GM18951 (cell line): ENCODE measurements around the gene RPL7L1.

Experiments
- POLR2A ChIP-seq: IDR thresholded peaks from 4 replicates; pipeline ENCODE4 v1.6.1; 2011; ENCODE audit warnings: mild to moderate bottlenecking; ENCODE audit not compliant: insufficient read length, insufficient read depth; ENCODE audit errors: extremely low read depth
- in situ Hi-C: fragments of 300-500 bp; cut with MboI; formaldehyde crosslinking; loops from one replicate; pipeline ENCODE4 v1.12.0; 2022; ENCODE audit warnings: low sequenced_read_pairs, mixed read lengths, inconsistent platforms; ENCODE audit not compliant: unreplicated experiment

The RPL7L1 gene

GRCh38 chr6:42879372-42880239 lies at the start of gene RPL7L1:
Gene RPL7L1, plus strand, starts transcription at chr6:42879616. Its CDS starts 295 bp downstream, at chr6:42879911.
- in situ Hi-C loops: loop anchor here (10.0 kb wide), 1 partner anchor 215 kb away; no protein-coding TSS in a partner anchor
- TF ChIP-seq POLR2A: peak; percentile 77

DNA sequence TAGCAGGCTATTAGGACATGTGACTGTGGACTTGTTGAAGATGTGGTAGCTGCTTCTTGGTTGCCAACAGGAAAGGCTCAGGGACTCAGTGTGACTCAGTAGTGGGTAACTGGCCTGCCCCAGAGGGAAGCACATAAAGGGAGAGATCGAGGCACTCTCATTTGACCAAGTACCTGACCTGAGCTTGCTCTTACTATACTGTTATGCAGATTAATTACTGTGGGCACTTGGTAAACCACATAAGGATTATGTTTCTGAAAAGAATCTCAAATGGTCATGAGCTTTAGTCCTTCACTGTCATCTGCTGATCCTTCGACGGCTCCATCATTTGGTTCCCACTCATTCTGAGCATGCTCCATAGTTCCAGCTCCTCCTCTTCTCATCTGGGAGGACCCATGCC lies 48.2 kb upstream of the RPL7L1 start:
- in situ Hi-C loops: no loop called here
- no peak for TF ChIP-seq POLR2A

DNA sequence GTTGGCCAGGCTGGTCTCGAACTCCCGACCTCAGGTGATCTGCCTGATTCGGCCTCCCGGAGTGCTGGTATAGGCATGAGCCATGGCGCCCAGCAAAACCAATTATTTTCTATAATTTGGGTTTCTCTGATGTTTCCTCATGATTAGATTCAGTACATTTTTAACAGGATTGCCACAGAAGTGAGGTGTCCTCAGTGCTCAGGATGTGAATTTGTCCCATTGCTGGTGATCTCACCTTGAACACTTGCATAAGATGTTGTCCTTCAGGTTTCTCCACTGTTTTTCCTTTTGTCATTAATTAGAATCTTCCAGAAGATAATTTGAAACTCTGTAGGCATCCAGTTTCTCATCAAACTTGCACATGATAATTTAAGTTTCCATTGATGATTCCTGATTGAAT lies 45.4 kb upstream of the RPL7L1 start:
- TF ChIP-seq POLR2A: no peak
- in situ Hi-C loops: no loop called here

DNA sequence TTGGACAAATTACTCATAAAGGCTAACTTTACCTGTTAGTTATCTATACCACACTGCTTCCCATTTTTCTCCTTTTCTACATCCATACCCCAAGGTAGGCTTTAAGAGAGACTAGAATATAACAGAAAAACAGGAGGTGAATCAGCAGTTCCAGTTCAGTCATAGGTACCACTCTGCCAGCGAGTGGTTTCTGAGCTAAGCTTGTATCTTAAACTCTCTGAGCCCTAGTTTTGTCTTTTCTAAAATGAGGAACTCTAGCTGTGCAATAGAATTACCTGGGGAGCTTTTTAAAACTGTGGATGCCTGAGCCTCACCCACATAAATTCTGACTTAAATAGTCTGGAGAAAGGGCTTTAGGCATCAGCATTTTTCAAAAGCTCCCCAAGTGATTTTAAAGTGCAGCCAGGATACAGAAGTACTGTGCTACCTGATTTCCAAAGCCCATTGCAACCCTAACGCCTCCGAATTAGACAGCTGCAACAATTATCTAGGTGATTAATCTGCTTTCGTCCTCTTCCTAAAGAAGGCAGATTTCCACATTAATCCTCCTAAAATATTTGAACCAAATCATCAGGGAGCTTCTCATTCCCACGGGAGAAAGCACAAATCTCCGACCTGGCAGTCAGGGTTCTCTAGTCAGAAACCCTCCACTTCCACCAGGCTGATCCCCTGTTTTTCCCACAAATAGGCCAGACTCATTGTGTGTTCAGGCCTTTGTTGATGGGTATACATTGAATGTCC lies 37.4 kb upstream of the RPL7L1 start:
- no peak for TF ChIP-seq POLR2A
- in situ Hi-C loops: no loop called here

- TF ChIP-seq POLR2A: no peak
- in situ Hi-C loops: no loop called here
Observed at GRCh38 chr6:42845327-42845694, 34.1 kb upstream of the RPL7L1 start.

GRCh38 chr6:42846505-42846904 lies 32.9 kb upstream of the RPL7L1 start:
- TF ChIP-seq POLR2A: no peak
- in situ Hi-C loops: no loop called here

DNA sequence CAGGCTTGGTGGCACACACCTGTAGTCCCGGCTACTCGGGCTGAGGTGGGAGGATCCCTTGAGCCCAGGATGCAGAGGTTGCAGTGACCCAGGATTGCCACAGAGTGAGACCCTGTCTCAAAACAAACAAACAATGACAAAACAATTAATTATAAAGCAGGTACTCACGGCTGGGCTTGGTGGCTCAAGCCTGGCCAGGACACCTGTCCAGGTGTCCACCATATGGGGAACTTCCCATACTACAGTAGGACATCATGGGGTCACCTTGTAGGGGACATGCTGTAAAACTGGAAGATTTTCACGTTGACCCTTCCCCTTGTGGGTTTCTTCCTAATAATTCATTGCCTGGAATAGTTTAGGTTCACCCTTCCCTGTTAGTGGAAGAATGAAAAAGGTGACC lies 30.7 kb upstream of the RPL7L1 start:
- in situ Hi-C loops: no loop called here
- TF ChIP-seq POLR2A: no peak

DNA sequence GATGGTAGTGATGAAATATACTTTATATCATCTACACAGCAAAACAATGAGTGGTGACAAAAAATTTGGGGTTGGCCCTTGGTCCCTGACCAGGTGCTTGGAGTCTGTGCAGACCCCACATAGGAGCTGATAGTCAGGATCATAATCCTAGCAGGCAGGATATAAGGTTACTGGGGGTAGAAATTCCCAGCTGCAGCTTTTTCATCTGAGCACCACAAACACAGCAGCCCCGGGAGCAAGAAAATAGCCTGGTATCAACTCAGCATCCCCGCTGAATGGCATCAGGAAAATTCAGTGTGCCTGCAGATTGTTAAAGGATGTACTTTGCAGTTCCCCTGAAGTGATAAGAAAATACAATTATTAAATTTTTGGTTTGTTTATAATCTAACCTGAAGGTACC lies 27.8 kb upstream of the RPL7L1 start:
- in situ Hi-C loops: no loop called here
- no peak for TF ChIP-seq POLR2A

DNA sequence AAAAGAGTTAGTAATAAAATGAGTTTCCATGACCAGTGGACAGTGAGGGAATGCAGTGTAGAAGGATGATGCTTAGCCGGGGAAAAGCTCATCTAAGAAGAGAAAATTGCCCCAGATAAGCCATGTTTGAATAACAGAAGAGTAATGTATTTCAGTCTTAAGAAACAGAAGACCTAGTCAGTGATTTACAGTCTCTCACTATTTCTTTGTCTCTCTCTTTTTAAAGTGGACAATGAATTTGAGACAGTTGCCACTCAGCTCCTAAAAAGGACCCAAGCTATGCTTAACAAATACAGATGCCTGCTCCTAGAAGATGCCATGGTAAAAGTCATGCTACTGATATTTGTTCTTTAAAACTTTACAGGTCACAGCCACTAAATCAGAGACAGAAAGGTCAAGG lies 19.4 kb upstream of the RPL7L1 start:
- no peak for TF ChIP-seq POLR2A
- in situ Hi-C loops: no loop called here

DNA sequence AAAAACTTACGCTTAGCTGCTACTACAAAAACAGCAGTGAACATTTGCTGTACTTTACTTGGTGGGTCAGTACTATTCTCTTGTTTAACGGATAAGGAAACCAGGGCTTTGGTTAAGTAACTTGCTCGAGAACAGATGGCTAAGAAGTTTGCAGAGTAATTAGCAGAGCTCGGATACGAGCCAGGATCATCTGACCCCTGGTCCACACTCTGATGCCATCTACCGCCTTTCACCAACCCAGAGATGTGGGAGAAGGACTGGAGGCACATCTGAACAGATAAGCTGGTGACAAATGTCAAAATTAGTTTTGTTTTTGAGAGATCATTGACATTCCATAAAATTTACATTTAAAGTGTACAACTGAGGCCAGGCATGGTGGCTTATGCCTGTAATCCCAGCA lies 18.9 kb upstream of the RPL7L1 start:
- no peak for TF ChIP-seq POLR2A
- in situ Hi-C loops: no loop called here

- in situ Hi-C loops: no loop called here
- no peak for TF ChIP-seq POLR2A
Observed at GRCh38 chr6:42864602-42865001, 14.8 kb upstream of the RPL7L1 start.

DNA sequence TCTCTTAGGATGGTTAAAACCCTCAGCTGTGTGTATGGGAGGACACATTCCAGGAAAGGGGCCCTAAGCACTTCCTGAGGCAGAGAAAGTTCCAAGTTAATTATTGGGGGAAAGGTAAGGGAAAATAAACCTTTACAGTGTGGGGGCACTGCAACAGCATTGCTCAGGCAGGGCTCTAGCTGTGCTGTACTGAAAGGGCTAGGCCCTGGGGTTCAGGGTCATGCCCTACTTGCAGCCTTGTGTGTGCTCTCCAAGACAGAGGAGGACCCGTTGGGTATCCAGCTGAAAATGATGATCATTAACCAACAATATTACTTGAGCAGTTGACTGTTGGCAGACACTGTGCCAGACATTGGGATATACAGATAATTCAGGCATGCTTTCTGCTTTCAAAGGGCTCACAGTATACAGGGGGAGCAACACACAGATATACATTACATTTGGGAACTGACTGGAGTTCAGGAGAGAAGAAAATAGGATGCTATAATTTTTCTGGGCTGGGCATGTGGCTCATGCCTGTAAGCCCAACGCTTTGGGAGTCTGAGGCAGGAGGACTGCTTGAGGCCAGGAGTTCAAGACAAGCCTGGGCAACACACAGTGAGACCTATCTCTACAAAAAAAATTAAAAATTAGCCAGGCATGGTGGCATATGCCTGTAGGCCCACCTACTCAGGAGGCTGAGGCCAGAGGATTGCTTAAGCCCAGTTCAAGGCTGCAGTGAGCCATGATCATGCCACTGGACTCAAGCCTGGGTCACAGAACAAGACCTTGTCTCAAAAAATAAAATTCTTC lies 9.1 kb upstream of the RPL7L1 start:
- in situ Hi-C loops: loop anchor here (10.0 kb wide), 1 partner anchor 206 kb away; no protein-coding TSS in a partner anchor
- no peak for TF ChIP-seq POLR2A

- in situ Hi-C loops: loop anchor here (10.0 kb wide), 1 partner anchor 207 kb away; no protein-coding TSS in a partner anchor
- TF ChIP-seq POLR2A: no peak
Observed at GRCh38 chr6:42871711-42872110, 7.7 kb upstream of the RPL7L1 start.
